TTC549 (cell line): ENCODE measurements around the gene XYLB.

Source experiments
- FAIRE-seq: peaks from 2 replicates; lab custom pipeline; 2012; peaks lifted over from hg19 to GRCh38; lab: Jason Lieb, UNC

Gene XYLB

DNA sequence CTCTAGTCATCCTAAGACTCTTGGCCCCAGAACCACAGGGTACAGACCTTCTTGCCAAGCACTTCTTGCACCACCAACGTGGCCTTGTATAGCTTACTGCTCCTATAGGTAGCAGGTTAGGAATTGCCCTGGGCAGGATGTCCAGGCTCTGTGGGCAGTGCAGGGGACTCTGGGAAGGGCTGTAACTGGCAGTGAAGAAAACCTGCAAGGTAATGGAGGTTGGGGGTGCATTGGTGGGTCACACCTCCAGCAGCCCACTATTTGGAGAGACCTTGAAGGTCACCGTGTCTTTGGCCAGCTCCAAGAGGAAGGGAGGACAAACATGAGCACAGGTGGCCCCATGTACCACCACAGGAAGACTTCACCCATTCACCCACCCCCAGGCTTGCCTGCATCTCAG, 21.3 kb upstream of the XYLB start:
- no peak for FAIRE-seq

DNA sequence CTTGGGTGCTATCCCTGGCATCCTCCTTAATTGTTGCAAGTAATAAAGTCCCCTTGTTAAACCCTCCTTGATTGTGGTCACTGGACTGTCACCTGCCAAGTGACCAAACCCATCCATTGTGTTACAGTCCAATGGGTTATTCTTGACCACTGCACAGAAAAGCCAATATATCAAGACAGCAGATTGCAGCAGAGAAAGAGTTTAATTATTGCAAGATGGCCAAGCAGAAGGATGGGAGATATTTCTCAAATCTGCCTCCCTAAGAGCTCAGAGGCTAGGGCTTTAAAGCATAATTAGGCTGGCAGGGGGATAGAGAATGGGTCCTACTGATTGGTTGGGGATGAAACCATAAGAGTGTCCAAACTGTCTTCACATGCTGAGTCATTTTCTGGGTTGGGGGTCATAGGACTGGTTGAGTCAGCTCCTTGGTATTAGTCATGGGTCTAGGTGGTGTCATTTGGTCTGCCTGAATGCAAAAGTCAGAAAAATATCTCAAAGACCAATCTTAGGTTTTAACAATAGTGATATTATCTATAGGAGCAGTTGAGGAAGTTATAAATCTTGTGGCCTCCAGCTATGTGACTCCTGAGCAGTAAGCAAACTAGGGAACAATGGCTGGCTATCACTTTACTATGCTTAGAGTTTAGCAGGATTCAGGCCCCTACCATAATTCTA, 19.1 kb upstream of the XYLB start:
- no peak for FAIRE-seq

DNA sequence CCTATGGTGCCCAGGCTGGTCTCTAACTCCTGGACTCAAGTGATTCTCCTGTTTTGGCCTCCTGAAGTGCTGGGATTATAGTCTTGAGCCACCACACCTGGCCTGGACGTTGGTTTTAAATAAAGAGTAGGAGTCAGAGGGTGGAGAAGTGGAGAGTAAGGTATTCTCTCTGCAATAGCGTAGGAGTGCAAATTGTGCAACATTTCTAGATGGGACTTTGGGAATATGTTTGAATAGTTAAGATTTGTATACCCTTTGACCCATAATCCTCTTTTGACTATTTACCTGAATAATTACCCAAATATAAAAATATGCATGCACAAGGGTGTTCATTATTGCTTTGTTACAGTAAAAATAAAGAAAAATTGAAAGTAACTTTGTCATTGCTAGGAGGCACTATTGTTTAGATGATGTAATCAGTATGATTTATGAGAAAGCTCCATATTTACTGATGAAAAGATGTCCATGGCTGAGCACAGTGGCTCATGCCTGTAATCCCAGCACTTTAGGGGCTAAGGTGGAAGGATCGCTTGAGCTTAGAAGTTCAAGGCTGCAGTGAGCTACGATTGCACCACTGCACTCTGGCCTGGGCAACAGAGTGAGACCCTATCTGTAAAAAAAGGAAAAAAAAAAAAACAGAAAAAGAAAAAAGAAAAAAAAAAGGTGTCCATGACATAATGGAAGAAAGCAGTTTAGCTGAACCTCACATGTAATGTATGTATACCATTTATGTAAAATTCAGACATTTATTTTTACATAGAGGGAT, 15.1 kb upstream of the XYLB start:
- no peak for FAIRE-seq

DNA sequence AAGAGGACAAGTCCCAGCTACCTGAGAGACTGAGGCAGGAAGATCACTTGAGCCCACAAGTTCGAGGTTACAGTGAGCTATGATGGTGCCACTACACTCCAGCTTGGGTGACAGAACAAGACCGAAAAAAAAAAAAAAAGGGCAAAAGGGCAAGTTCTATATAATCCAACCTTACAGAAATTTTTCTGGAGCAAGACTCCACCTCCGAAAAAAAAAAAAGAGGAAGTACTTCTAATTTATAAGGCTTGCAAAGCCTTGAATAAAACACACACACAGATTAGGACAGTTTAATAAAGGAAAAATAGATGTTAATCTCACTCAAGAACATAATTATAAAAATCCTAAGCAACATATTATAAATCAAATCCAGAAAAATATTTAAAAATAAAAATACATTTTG, 14.4 kb upstream of the XYLB start:
- no peak for FAIRE-seq

DNA sequence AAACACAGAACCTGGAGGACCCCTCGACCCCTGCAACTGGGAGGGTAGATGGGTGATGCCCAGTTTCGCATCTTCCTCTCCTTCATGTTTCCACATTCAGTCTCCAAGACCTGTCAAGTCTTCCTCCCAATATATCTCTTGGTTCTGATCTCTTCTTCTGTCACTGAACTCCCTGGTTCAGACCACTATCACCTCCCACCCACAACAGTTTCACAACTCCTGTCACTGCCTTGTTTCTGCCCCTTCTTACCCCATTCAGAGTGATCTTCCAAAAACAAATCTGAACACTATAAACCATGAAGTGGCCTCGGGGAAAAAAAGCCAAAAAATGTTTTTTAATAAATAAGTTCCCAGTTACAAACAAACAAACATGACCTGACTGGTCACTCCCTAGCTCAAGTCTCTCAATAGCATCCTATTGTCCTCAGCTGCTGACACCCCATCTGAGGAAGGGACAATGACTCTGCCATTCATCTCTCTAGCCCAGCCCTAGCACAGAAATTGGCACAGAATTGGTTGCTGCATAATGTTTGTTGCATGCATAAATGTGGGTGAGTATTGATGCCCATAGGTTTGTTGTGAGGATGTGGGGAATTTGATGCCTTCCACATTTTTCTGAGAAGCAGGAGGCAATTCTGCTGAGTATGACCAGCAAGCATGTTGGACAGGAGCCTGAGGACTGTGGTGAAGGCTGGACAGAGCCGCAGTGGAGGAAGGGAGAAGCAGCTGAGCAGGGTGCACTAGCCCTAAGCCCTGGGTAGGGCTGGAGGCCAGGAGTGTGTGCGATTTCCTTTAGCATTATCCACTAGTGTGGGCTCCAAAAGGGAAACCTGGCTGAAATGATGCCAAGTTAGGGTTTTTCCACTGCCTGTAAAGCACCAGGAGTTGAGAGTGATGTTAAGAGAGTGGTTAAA, 12.2 kb upstream of the XYLB start:
- no peak for FAIRE-seq

DNA sequence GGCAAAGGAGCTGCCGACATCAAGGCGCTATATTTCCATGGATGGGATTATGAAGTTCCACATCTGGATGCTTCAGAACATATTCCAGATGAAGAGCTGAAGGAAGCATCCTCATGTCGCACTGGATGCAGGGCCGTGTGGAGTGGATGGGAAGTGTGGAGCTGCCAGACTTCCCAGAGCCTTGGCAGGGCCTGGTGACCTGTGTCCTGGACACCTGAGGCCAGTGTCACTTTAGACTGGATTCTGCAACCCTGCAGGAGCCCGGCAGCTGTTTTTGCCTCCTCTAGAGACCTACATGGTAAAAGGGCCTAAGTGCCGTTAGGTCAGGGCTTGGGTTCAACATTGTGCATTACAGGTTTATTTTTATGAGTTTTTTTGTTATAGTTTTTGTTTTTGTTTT, 11.3 kb upstream of the XYLB start:
- no peak for FAIRE-seq

DNA sequence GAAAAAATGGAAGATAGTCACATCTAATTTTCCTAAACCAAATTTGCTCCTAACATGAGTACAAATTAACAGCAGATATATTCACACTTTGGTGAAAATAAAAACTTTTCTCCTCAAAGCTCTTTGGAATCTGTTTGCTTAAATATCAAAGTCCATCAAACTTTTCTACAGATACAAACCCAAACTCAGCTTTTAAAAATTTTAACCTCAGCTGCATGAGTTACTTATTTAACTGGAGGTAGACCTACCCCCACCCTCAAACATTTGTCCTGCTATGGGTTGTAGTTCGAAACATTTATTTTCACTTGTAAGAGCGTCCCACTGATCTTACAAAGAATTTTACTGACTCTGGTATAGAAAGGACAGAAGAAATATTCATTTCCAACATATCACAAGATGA, 8.9 kb upstream of the XYLB start:
- FAIRE-seq: no peak

DNA sequence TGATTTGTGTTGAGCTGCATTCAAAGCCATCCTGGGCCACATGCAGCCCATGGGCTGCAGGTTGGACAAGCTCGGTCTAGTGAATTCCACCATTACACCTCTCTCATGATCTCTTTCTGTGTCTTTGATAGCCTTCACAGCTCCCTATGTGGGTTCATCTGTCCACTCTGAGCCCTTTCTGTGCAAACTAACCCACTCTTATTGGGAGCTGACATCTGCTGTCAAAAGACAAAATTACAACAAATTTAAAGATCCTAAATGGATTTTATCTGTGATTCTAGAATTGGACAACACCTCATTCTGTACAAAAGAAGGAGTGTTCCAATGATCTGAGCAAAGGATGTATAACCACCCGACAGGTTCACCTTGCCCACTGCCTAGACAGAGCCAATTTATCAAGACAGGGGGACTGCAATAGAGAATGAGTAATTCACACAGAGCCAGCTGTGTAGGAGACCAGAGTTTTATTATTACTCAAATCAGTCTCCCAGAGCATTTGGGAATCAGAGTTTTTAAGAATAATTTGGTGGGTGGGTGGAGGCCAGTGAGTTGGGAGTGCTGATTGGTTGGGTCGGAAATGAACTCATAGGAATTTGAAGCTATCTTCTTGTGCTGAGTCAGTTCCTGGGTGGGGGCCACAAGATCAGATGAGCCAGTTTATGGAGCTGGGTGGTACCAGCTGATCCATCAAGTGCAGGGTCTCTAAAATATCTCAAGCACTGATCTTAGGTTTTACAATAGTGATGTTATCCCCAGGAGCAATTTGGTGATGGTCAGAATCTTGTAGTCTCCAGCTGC, 2.6 kb upstream of the XYLB start:
- no peak for FAIRE-seq

DNA sequence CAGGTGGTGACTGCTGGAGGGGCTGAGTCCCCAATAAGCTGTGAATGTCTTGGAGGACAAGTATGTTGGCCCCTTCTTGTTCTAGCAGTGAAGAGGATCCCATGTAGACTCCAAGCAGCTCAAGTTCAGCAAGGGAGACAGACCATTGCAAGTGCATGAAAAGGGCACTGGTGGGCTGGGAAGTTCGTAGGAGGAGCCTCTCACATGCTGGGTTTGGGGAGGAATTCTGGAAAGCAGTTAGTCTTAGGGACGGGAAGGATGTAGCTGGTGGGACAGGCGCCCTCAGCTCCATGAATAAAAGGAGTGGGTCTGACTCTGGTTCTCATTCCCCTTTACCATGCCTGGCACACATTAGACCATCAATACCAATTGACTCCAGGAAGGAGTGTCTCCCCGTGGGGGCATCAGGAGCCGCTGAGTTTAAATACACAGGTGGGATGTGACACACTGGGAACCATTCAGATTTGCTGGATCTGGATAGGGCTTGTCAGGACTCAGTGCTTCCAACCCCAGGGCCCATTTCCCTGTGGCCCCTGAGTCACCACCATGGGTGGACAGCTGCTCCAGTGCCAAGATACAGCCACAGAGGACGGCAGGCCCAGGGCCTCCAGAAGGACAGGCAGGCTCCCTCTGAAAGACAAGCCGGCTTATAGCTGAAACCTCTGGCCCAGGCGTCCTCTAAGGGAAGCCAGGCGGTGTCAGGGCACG, 552 bp upstream of the XYLB start:
- no peak for FAIRE-seq

DNA sequence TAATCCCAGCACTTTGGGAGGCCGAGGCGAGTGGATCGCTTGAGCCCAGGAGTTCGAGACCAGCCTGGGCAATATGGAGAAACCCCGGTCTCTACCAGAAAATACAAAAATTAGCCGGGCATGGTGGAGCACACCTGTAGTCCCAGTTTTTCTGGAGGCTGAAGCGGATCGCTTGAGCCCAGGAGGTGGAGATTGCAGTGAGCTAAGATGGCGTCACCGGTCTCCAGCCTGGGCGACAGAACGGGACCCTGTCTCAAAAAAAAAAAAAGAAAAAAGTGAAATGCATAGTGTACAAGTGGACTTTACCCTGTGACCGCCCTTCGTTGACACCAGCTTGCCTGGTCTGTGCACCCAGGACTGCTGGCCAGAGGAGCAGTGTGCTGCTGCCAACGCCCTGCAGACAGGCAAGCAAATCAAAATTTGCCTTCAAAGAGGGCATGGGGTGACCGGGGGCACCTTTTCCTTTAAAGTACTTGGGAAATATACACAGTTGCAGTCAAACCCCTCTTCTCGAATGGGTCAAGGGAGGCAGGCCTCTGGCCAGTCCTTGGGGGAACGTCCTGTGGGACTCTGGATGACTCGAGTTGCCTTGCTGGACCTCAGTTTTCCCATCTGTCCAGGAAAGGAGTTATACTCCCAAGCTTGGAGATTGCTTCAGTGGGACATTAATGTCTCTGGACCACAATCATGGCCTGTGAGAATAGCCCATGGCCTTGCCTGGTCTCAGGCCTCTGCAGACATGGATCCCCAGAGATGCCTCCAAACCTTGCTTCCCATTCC, 1.0 kb downstream of the XYLB start:
- no peak for FAIRE-seq

DNA sequence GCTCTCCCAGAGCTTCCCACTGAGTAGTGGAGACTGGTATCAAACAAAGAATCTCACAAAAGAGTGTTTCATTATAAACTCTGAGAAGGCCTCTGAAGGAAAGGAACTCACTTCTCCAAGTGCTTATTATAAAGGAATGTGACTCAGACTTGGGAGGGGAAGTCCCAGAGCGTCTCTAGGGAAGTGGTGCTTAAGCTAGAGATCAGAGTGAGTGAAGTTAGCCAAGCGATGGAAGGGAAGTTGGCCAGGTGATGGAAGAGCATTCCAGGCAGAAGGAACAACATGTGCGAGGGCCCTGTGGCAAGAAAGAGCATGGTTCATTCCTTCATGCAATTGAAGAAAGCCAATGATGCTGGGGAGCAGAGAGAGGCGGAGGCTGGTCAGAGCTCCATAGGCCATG, 2.3 kb downstream of the XYLB start:
- FAIRE-seq: no peak

DNA sequence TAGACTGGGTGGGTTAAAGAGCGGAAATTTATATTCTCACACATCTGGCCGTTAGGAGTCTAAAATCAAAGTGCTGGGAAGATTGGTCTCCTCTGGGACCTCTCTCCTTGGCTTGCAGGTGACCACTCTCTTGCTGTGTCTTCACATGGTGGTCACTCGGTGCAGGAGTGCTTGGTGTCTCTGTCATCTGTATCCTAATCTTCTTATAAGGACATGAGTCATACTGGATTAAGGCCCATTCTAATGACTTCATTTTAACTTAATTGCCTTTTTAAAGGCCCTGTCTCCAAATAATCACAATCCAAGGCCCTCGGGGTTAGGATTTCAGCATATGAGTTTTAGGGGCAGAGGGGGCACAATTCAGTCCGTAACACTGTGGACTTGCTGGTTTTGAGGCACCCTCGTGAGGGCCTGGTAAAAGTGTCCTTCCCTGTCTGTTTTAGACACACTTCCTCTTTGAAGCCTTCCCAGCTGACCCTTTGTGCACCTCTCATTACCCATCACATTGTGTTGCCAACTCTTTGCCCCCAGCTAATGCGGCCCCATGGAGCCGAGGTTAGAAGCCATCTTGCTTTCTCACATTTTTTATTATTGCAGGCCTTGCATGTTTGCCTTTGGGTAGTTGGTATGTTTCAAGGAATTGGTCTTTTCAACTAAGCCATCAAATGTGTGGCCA, 3.2 kb downstream of the XYLB start:
- FAIRE-seq: no peak

DNA sequence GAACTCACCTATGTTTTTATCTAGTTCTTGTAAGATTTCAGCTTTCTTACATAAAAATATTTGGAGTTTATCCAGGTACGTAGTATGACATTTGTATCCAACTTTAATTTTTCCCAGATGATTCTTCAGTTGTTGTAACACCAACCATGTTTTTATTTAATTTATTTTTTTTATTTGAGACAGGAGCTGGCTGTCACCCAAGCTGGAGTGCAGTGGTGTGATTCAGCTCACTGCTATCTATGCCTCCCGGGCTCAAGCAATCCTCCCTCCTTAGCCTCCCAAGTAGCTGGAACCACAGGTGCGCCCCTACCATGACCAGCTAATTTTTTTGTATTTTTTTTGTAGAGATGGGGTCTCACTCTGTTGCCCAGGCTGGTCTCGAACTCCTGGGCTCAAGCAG, 6.6 kb downstream of the XYLB start:
- FAIRE-seq: no peak

DNA sequence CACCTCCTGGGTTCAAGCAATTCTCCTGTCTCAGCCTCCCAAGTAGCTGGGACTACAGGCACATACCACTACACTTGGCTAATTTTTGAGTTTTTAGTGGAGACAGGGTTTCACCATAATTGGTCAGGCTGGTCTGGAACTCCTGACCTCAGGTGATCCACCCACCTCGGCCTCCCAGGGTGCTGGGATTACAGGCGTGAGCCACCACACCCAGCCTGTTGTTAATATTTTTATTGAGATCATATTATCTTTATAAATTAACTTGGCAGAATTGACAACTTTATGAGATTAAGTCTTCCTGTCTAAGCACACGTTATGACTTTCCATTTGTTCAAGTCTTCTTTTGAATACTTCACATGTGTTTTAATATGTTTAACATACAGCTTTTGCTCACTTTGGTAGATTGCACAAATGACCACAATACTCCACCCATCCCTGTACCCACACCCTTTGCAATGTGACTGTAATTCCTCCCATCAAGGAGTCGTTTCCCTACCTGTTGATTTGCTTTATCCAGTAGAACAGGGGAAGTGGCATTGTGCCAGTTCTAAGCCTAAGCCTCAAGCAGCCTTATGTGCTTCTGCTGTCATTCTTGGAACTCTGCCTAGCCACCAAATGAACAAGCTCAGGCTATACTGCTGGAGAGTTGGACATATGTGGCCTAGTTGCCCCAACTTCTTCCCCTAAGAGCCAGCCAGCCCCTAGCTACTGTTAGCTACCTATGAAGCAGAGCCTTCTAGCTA, 8.2 kb downstream of the XYLB start:
- FAIRE-seq: no peak

DNA sequence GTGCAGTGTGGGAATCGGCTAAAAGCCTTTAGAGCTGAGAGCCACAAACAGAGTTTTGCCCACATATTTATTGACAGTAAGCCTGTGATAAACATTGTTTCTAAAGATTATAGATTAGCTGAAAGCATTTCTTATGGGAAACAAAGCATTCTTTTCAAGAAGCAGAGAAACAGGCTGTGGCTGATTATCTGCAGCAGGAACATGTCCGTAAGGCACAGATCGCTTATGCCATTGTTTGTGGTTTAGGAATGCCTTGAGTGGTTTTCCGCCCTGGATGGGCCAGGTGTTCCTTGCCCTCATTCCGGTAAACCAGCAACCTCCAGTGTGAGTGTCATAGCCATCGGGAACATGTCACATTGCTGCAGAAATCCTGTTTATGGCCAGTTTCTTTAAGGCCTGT, 12.5 kb downstream of the XYLB start:
- no peak for FAIRE-seq

DNA sequence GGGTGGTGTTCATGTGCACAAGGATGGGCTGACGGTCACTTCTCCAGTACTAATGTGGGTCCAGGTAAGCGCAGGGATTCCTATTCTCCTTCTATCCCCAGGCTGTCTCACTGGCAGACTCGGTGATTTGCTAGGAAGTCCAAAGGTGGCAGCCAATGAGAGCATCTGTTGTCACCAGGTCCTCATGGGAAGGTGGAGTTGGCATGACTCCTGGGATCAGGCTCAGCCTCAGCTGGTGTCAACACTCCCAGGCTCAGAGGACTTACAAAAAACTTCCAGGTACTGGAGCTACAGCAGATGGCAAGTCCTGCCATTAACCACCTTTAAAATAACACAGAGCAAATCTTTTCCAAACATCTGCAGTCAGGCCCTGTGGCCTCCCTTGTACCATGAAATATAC, 13.8 kb downstream of the XYLB start:
- FAIRE-seq: no peak

DNA sequence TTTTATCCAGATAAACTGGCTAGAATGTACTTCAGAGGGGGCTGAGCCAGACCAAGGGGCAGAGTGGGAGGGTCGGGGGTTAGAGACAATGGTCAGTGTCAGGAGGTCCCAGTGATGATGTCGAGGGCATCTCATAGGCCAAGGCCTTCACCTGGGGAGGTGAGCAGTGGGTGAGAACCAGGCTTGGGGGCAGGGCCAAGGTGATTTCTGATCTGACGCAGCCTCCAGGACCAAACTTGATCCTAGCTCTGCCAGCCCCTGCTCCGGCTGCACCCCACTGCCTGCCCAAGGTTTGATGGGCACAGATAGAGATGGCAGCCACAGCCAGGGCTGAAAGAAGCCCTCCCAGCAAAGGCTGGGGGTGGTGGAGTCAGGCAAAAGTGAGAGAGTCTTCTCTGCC, 14.9 kb downstream of the XYLB start:
- no peak for FAIRE-seq

DNA sequence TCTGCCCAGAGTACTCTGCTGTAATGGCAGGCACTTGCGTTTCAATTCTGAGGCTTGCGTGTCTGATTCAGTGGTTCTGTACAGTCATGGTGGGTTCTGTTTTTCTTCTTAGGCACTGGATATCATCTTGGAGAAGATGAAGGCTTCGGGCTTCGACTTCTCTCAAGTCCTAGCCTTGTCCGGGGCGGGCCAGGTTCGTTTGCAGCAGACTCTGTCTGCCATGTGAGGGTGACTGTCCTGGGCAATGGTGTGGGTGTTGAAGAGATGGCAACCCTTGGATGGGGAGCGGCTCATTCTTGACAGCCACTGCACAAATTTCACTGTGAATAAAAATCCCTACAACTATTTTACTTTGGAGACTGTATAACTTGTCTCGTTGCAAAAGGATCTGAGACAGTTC, 16.2 kb downstream of the XYLB start:
- no peak for FAIRE-seq

DNA sequence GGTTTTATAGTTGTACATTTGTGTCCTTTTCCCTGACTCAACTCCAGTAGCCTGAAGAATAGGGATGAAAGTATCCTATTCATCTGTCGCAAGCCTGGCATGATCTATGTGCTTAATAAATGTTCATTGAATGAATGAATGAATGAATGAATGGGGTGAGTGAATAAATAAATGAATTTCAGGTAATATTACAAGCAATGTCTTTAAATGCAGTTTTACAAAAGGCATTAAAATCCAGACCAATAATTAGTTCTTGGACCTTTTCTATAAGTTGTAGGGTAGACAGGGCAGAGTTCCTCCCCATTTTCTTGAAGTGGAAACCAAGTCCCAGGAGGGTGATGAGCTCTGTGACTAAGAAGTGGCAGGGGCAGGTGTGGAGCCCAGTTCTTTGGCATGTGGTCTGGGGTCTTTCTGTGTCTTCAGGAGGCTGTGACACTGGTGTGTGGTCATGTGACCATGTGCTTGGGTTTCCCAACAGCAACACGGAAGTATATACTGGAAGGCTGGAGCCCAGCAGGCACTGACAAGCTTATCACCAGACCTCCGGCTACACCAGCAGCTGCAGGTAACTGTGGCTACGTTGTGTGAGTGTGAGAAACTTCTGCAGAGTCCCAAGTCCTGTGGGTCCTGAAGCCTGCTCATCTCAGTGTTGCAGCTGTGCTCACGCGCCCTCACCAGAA, 18.3 kb downstream of the XYLB start:
- FAIRE-seq: no peak
